OCI-LY7 (cell line): Measurements from ENCODE around the gene AGXT2.

ENCODE experiments used
- CTCF ChIP-seq: fragments of 200-600 bp; sonication (generic); conservative IDR thresholded peaks from 2 replicates; pipeline ENCODE4 v1.5.1; 2014; ENCODE audit warnings: mild to moderate bottlenecking, antibody characterized with exemption, low read length, moderate library complexity, mixed read lengths
- EZH2phosphoT487 ChIP-seq: fragments of 200-600 bp; sonication (generic); IDR thresholded peaks from 2 replicates; pipeline ENCODE4 v1.6.1; 2018; ENCODE audit warnings: low read depth, borderline replicate concordance, mild to moderate bottlenecking, mixed run types, antibody characterized with exemption, low read length, moderate library complexity, mixed read lengths

GRCh38 chr5:35023391-35024178, 24.2 kb downstream of the AGXT2 start:
- no peak for TF ChIP-seq EZH2phosphoT487
- no peak for TF ChIP-seq CTCF
